Upper lobe of left lung (tissue), 6 donors: ENCODE measurements around the gene SPSB1. TPM values are rescaled to one million over a fixed set of nuclear protein-coding genes. Genes with fewer than 3 reads are reported as not detected.

Source experiments
- ATAC-seq, 2 donors: fragments of 200-7000 bp; cut with Tn5 transposase; one replicate each; pipeline ENCODE4 v1.9.1; 2022; ENCODE audit warnings: mild to moderate bottlenecking in 2 of 2, moderate library complexity in 2 of 2; ENCODE audit not compliant: low FRiP score in 2 of 2
- DNase-seq, 2 donors: peaks; one replicate each; pipeline ENCODE4 v3.0.0-alpha.2; 2019 to 2020
- H3K27ac ChIP-seq, 4 donors: fragments of 200-600 bp; sonication (generic); one replicate each; pipeline ENCODE4 v1.5.1; 2016 to 2019
- H3K27me3 ChIP-seq, 4 donors: fragments of 200-600 bp; sonication (generic); one replicate each; pipeline ENCODE4 v1.5.1; 2017 to 2019
- H3K36me3 ChIP-seq, 4 donors: fragments of 200-600 bp; sonication (generic); one replicate each; pipeline ENCODE4 v1.5.1; 2016 to 2019
- H3K4me1 ChIP-seq, 4 donors: fragments of 200-600 bp; sonication (generic); one replicate each; pipeline ENCODE4 v1.5.1; 2018 to 2019
- H3K4me3 ChIP-seq, 4 donors: fragments of 200-600 bp; sonication (generic); one replicate each; pipeline ENCODE4 v1.5.1; 2017 to 2019; ENCODE audit warnings: mild to moderate bottlenecking in 2 of 4, moderate library complexity in 1 of 4
- H3K9me3 ChIP-seq, 4 donors: fragments of 200-600 bp; sonication (generic); one replicate each; pipeline ENCODE4 v1.5.1; 2018 to 2019
- CTCF ChIP-seq, 6 experiments: fragments of 450-650 bp in 4 of 6; fragments of 200-600 bp in 2 of 6; sonication (generic) in 2 of 6; IDR thresholded peaks; one replicate each; pipeline ENCODE4 v1.5.1; 2016 to 2019; ENCODE audit warnings: antibody characterized with exemption in 6 of 6
- EP300 ChIP-seq, 4 donors: sonication (generic); formaldehyde crosslinking; IDR thresholded peaks; one replicate each; pipeline ENCODE4 v1.5.1; 2017; ENCODE audit warnings: antibody characterized with exemption in 4 of 4, control low read depth in 2 of 4
- POLR2A ChIP-seq, 4 donors: fragments of 450-650 bp; IDR thresholded peaks; one replicate each; pipeline ENCODE4 v1.5.1; 2016 to 2017; ENCODE audit warnings: antibody characterized with exemption in 4 of 4, mild to moderate bottlenecking in 2 of 4
- POLR2AphosphoS5 ChIP-seq, 2 donors: sonication (generic); formaldehyde crosslinking; IDR thresholded peaks; one replicate each; pipeline ENCODE4 v1.5.1; 2017; ENCODE audit warnings: antibody characterized with exemption in 2 of 2
- WGBS, 2 donors: methylation state at CpG; one replicate each; pipeline ENCODE4 v1.1.5; 2017 to 2018; 5-methylcytosine and 5-hydroxymethylcytosine counted together
- total RNA-seq, 6 donors: library from RNA; depleted of rRNA in 4 of 6; stranded (reverse); fragments of >200 nt in 4 of 6; gene quantifications; one replicate each; pipeline versions ENCODE4 v1.1.0 to v1.2.1, GENCODE V29; 2016 to 2021
- donor health status: DM: no; HTN: no; CAD: no; lungs with moderate emphysema.
- donor health status: DM: no; HTN: yes; CAD: no; lungs with severe emphysema.

Gene SPSB1
- total RNA-seq, 6 donors from 2014 or later = 21.0 to 49.1 (median 30.3) TPM

- H3K27me3 ChIP-seq = no peaks in the 10 kb centered on the region
- no peak overlapping the region for H3K4me3 ChIP-seq
- no peaks in the 10 kb centered on the region for H3K9me3 ChIP-seq
- ATAC-seq = no peak
- peaks cover 12 to 29% (median 21%) of the 10 kb centered on the region in 4 donors for H3K4me1 ChIP-seq
- WGBS, 2 donors = 51 to 70% methylated on average over 7 to 11 of the region's 13 CpGs
- no peak for DNase-seq
- H3K27ac ChIP-seq = no peak overlapping the region
- no peaks in the 10 kb centered on the region for H3K36me3 ChIP-seq
- no peak for TF ChIP-seq EP300 (IDR thresholded peaks at IDR 0.05)
- no peak for TF ChIP-seq POLR2AphosphoS5 (IDR thresholded peaks at IDR 0.05)
- TF ChIP-seq CTCF (IDR thresholded peaks at IDR 0.05) = no peak
- TF ChIP-seq POLR2A (IDR thresholded peaks at IDR 0.05) = no peak
These were observed 107.9 kb downstream of the SPSB1 start for GRCh38 chr1:9400425-9401079.

GRCh38 chr1:9401080-9401453 lies 108.4 kb downstream of the SPSB1 start:
- Histone ChIP-seq H3K4me1 (peaks cover 12 to 29% (median 21%) of the 10 kb centered on the region in 4 donors), H3K4me3 (no peak overlapping the region), H3K27me3 (no peaks in the 10 kb centered on the region), H3K27ac (no peak overlapping the region), H3K36me3 (no peaks in the 10 kb centered on the region), H3K9me3 (no peaks in the 10 kb centered on the region)
- no peak for TF ChIP-seq EP300 (IDR thresholded peaks at IDR 0.05)
- no peak for TF ChIP-seq CTCF (IDR thresholded peaks at IDR 0.05)
- no peak for TF ChIP-seq POLR2AphosphoS5 (IDR thresholded peaks at IDR 0.05)
- TF ChIP-seq POLR2A (IDR thresholded peaks at IDR 0.05) = no peak
- DNase-seq (no peak), ATAC-seq (no peak)
- 95 to 96% methylated on average over 10 to 11 of the region's 15 CpGs for WGBS, 2 donors

GRCh38 chr1:9402256-9402616 lies 109.5 kb downstream of the SPSB1 start:
- H3K36me3 ChIP-seq = no peaks in the 10 kb centered on the region
- WGBS, 2 donors = 68 to 74% methylated on average over 7 of the region's 7 CpGs
- no peaks in the 10 kb centered on the region for H3K9me3 ChIP-seq
- peak overlapping the region in 1 of 4 donors; percentile 13 for H3K27ac ChIP-seq
- no peaks in the 10 kb centered on the region for H3K27me3 ChIP-seq
- no peak for ATAC-seq
- peaks cover 12 to 29% (median 21%) of the 10 kb centered on the region in 4 donors for H3K4me1 ChIP-seq
- H3K4me3 ChIP-seq = no peak overlapping the region
- no peak for DNase-seq
- TF ChIP-seq POLR2A (IDR thresholded peaks at IDR 0.05) (no peak), POLR2AphosphoS5 (IDR thresholded peaks at IDR 0.05) (no peak), EP300 (IDR thresholded peaks at IDR 0.05) (no peak), CTCF (IDR thresholded peaks at IDR 0.05) (no peak)

- H3K27ac ChIP-seq = no peak overlapping the region
- H3K4me1 ChIP-seq = peaks cover 12 to 29% (median 21%) of the 10 kb centered on the region in 4 donors
- DNase-seq (no peak), ATAC-seq (no peak)
- H3K36me3 ChIP-seq = no peaks in the 10 kb centered on the region
- 90% methylated on average over 13 of the region's 13 CpGs for WGBS, 2 donors
- no peaks in the 10 kb centered on the region for H3K9me3 ChIP-seq
- TF ChIP-seq CTCF (IDR thresholded peaks at IDR 0.05) = no peak
- TF ChIP-seq POLR2AphosphoS5 (IDR thresholded peaks at IDR 0.05) = no peak
- TF ChIP-seq POLR2A (IDR thresholded peaks at IDR 0.05) = no peak
- no peak for TF ChIP-seq EP300 (IDR thresholded peaks at IDR 0.05)
- no peaks in the 10 kb centered on the region for H3K27me3 ChIP-seq
- H3K4me3 ChIP-seq = no peak overlapping the region
These were observed 110.1 kb downstream of the SPSB1 start for GRCh38 chr1:9402717-9403225.
